GM23248 (cell line): Measurements from ENCODE around the gene APC.

Experiments
- EZH2 ChIP-seq: fragments of 200-600 bp; sonication (generic); IDR thresholded peaks from 2 replicates; pipeline ENCODE4 v1.6.1; 2018; ENCODE audit warnings: antibody characterized with exemption, mild to moderate bottlenecking; ENCODE audit not compliant: insufficient read depth, poor library complexity, severe bottlenecking
- EZH2phosphoT487 ChIP-seq: fragments of 200-600 bp; sonication (generic); IDR thresholded peaks from 2 replicates; pipeline ENCODE4 v1.6.1; 2018; ENCODE audit warnings: antibody characterized with exemption, moderate library complexity, mild to moderate bottlenecking, low read depth; ENCODE audit not compliant: insufficient read depth

DNA sequence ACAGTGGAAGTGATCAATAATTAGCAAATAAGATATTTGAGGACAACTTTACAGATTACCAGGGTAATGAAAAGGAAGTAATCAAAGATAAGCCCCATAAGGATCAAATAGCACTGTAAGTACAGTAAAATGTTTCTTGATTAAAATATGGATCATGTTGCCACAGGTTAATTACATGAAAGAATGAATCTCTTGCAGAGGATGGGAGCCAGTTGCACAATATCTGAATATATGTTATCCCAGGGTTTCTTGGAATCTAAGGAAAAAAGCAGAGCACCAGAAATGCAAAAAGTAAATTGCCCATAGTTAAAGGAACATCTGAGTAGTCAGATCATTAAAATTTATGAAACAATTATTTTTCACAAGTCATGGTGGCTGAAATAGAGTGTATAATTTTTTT, 109.6 kb downstream of the APC start:
- TF ChIP-seq EZH2phosphoT487: no peak
- TF ChIP-seq EZH2: no peak
